Kidney (tissue), 14 donors: ENCODE data around the gene GNA14. TPM values are rescaled to one million over a fixed set of nuclear protein-coding genes. Genes with fewer than 3 reads are reported as not detected.

ENCODE experiments used
- DNase-seq, 5 donors: peaks; one replicate each; pipeline ENCODE4 v3.0.0-alpha.2; 2013 to 2020
- FAIRE-seq: peaks from 2 replicates; lab custom pipeline; 2012; peaks lifted over from hg19 to GRCh38; lab: Jason Lieb, UNC
- H3K27ac ChIP-seq, 2 donors: one replicate each; pipeline ENCODE4 v1.7.0; 2013; ENCODE audit warnings: low read depth in 2 of 2, low read length in 2 of 2, inconsistent platforms in 1 of 2
- H3K27me3 ChIP-seq: one replicate; pipeline ENCODE4 v1.7.1; 2013; ENCODE audit warnings: low read length, inconsistent platforms; ENCODE audit not compliant: control insufficient read depth, insufficient read depth
- H3K36me3 ChIP-seq, 3 donors: one replicate each; pipeline versions ENCODE4 v1.7.0 to v1.7.1; 2013; ENCODE audit warnings: low read length in 3 of 3, control low read depth in 1 of 3, inconsistent platforms in 1 of 3; ENCODE audit not compliant: insufficient read depth in 3 of 3, control insufficient read depth in 2 of 3
- H3K4me1 ChIP-seq, 3 donors: one replicate each; pipeline versions ENCODE4 v1.7.0 to v1.7.1; 2013; ENCODE audit warnings: low read length in 3 of 3, inconsistent platforms in 1 of 3, low read depth in 1 of 3; ENCODE audit not compliant: control insufficient read depth in 2 of 3, insufficient read depth in 2 of 3
- H3K4me3 ChIP-seq, 3 donors: one replicate each; pipeline versions ENCODE4 v1.7.0 to v1.8.1; 2013; ENCODE audit warnings: low read length in 3 of 3, control low read depth in 1 of 3, inconsistent platforms in 1 of 3
- H3K9ac ChIP-seq, 3 donors: one replicate each; pipeline versions ENCODE4 v1.7.0 to v1.7.1; 2013; ENCODE audit warnings: low read length in 3 of 3, control low read depth in 1 of 3, inconsistent platforms in 1 of 3
- H3K9me3 ChIP-seq, 3 donors: one replicate each; pipeline versions ENCODE4 v1.7.0 to v1.7.1; 2013; ENCODE audit warnings: low read length in 3 of 3, control low read depth in 1 of 3, inconsistent platforms in 1 of 3; ENCODE audit not compliant: control insufficient read depth in 2 of 3, insufficient read depth in 1 of 3
- CTCF ChIP-seq: IDR thresholded peaks from 3 replicates; pipeline ENCODE4 v1.5.1; 2012; ENCODE audit warnings: mild to moderate bottlenecking, moderate library complexity, borderline replicate concordance; ENCODE audit not compliant: insufficient read depth; ENCODE audit errors: extremely low read depth
- intact Hi-C: fragments of 100-400 bp; cut with DNase I; formaldehyde crosslinking; loops from one replicate; pipeline ENCODE4 v1.11.1; 2022
- polyA plus RNA-seq: library from polyadenylated mRNA; stranded (reverse); fragments of 350-450 nt; fragmentation: Illumina TruSeq; extraction: RNeasy Lipid Tissue Mini Kit (QIAGEN cat#74804); gene quantifications from one replicate; pipeline ENCODE4 v1.2.3, GENCODE V29; 2014; ENCODE audit warnings: low read depth, low replicate concordance; ENCODE audit not compliant: insufficient read depth
- total RNA-seq: library from RNA; stranded (reverse); fragmentation: NEBNext Ultra II Directional; extraction: Animal tissue kit (Norgen Biotek cat#: 25700); gene quantifications from one replicate; pipeline ENCODE4 v1.2.1, GENCODE V29; 2021
- donor health status: control.
- donor health status: control.
- donor health status: control.
- donor health status: control.
- donor health status: control.
- donor health status: DM: yes; HTN: yes; CAD: no.
- donor health status: Normal renal cell carcinoma (clear cell type).

Gene GNA14
- total and polyA plus RNA-seq, 2 donors from 2014 or later = 6.5 to 10.4 TPM

- no peak for FAIRE-seq
- intact Hi-C loops = no loop called here
- Histone ChIP-seq H3K9ac (no peak overlapping the region), H3K36me3 (no peaks in the 10 kb centered on the region), H3K4me3 (no peak overlapping the region), H3K4me1 (peaks cover 0 to 8% (median 0%) of the 10 kb centered on the region in 3 donors), H3K27me3 (no peaks in the 10 kb centered on the region), H3K27ac (peak overlapping the region; percentile 13 to 36), H3K9me3 (no peaks in the 10 kb centered on the region)
- no peak for TF ChIP-seq CTCF
- DNase-seq = peak in 1 of 5 donors; percentile 72
Observed at GRCh38 chr9:77514886-77515711, 133.0 kb downstream of the GNA14 start.

DNA sequence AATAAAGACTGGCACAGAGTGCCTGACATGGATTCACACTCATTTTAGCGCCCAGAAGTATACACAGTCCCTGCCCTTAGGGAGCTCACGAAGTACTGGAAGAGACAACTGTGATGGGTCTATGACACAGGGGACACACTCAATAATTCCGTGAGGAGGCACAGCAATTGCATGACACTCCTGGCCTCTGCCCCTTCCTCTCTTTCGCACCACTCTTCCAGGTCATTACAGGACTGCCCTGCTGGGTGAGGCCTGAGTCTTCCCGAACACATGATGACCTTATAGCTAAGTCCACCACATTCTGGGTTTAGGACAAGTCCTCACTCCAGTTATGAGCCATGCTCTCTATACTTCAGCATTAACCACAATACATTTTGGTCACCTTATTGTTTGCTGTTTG lies 134.7 kb downstream of the GNA14 start:
- peak overlapping the region in 1 of 2 donors; percentile 44 for H3K27ac ChIP-seq

DNA sequence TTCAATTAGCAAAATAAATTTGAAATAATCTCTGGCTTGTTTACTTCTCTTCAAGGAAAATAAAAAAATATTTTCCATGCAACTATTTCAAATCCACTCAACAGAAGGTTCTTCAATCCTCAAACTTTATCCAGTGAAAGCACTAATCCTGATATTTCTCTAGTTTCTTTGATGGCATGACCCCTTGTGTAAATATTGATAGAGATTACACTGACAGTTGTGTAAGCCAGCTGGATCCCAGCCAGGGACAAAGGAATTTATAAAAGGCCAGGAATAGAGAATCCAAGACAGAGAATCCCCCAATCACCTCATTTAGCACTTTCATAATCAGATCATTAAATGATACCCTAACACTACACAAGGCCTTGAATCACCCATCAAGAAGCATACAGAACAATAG lies 135.2 kb downstream of the GNA14 start:
- FAIRE-seq (no peak), DNase-seq (peak in 1 of 5 donors; percentile 35)
- no peaks in the 10 kb centered on the region for H3K36me3 ChIP-seq
- no peak for TF ChIP-seq CTCF
- intact Hi-C loops = no loop called here
- no peaks in the 10 kb centered on the region for H3K27me3 ChIP-seq
- H3K4me3 ChIP-seq = no peak overlapping the region
- no peaks in the 10 kb centered on the region for H3K9me3 ChIP-seq
- no peak overlapping the region for H3K9ac ChIP-seq
- H3K4me1 ChIP-seq = peaks cover 0 to 8% (median 0%) of the 10 kb centered on the region in 3 donors
- H3K27ac ChIP-seq = no peak overlapping the region

More for the DNA sequence above, 134.7 kb downstream of the GNA14 start:
- Histone ChIP-seq H3K27me3 (no peaks in the 10 kb centered on the region), H3K36me3 (no peaks in the 10 kb centered on the region), H3K4me3 (no peak overlapping the region), H3K9me3 (no peaks in the 10 kb centered on the region), H3K4me1 (peaks cover 0 to 8% (median 0%) of the 10 kb centered on the region in 3 donors), H3K9ac (no peak overlapping the region)
- FAIRE-seq (no peak), DNase-seq (no peak)
- no peak for TF ChIP-seq CTCF
- intact Hi-C loops = no loop called here
